SK-N-SH (cell line): ENCODE measurements around the gene STAB1. TPM values are rescaled to one million over a fixed set of nuclear protein-coding genes. Genes with fewer than 3 reads are reported as not detected.

Experiments
- CTCF ChIA-PET: fragments of 300-600, 350-600 bp; formaldehyde crosslinking; extraction: SDS; loops from one replicate; lab custom pipeline; 2021; lab: Yijun Ruan, JAX
- POLR2A ChIA-PET: fragments of 350-600 bp; sonication (Branson Sonifier 250); formaldehyde crosslinking; extraction: SDS; loops from one replicate; lab custom pipeline; 2020; ENCODE audit warnings: antibody characterized with exemption, inconsistent platforms; lab: Yijun Ruan, JAX
- DNase-seq: peaks from one replicate; pipeline ENCODE4 v3.0.0; 2012
- H2AFZ ChIP-seq: fragments of 200-600 bp; sonication (generic); 2 replicates; pipeline ENCODE4 v1.8.1; 2016; ENCODE audit warnings: antibody characterized with exemption, mild to moderate bottlenecking, low read depth
- H3F3A ChIP-seq: fragments of 200-600 bp; sonication (generic); replicated peaks from 2 replicates; pipeline ENCODE3; 2016; ENCODE audit warnings: antibody characterized with exemption, mild to moderate bottlenecking; ENCODE audit not compliant: insufficient read depth
- H3K27ac ChIP-seq, 2 experiments: fragments of 200-500 bp in 1 of 2; fragments of 200-600 bp in 1 of 2; sonication (Bioruptor generic) in 1 of 2; sonication (generic), shearing (Covaris generic) in 1 of 2; 2 replicates each; pipeline versions ENCODE4 v1.5.1 to v1.6.1; 2014 to 2016; ENCODE audit warnings: low read depth in 2 of 2, inconsistent platforms in 1 of 2, low read length in 1 of 2, mild to moderate bottlenecking in 1 of 2, mixed read lengths in 1 of 2
- H3K27me3 ChIP-seq: fragments of 200-600 bp; sonication (generic), shearing (Covaris generic); 2 replicates; pipeline ENCODE4 v1.6.1; 2016; ENCODE audit warnings: mixed run types; ENCODE audit not compliant: insufficient read depth
- H3K36me3 ChIP-seq, 2 experiments: fragments of 200-500 bp in 1 of 2; fragments of 200-600 bp in 1 of 2; sonication (Bioruptor generic) in 1 of 2; sonication (generic) in 1 of 2; replicated peaks in 1 of 2; 2 replicates each; pipeline versions ENCODE3 to v1.5.1; 2014 to 2016; ENCODE audit warnings: low read length in 1 of 2, mild to moderate bottlenecking in 1 of 2; ENCODE audit not compliant: insufficient read depth in 2 of 2, control insufficient read depth in 1 of 2
- H3K4me1 ChIP-seq, 2 experiments: fragments of 200-500 bp in 1 of 2; fragments of 200-600 bp in 1 of 2; sonication (Bioruptor generic) in 1 of 2; sonication (generic), shearing (Covaris generic) in 1 of 2; 2 replicates each; pipeline versions ENCODE4 v1.5.1 to v1.6.1; 2014 to 2016; ENCODE audit warnings: low read depth in 1 of 2, low read length in 1 of 2, mixed run types in 1 of 2; ENCODE audit not compliant: insufficient read depth in 2 of 2, control insufficient read depth in 1 of 2
- H3K4me2 ChIP-seq: fragments of 200-600 bp; sonication (generic), shearing (Covaris generic); 2 replicates; pipeline ENCODE4 v1.6.1; 2017; ENCODE audit warnings: mixed run types
- H3K4me3 ChIP-seq, 2 experiments: fragments of 200-500 bp in 1 of 2; fragments of 200-600 bp in 1 of 2; sonication (Bioruptor generic) in 1 of 2; sonication (generic), shearing (Covaris generic) in 1 of 2; 2 replicates each; pipeline versions ENCODE4 v1.5.1 to v1.8.1; 2014 to 2016; ENCODE audit warnings: low read depth in 2 of 2, inconsistent platforms in 1 of 2, low read length in 1 of 2, mild to moderate bottlenecking in 1 of 2, mixed read lengths in 1 of 2, moderate library complexity in 1 of 2
- H3K79me2 ChIP-seq: fragments of 200-600 bp; sonication (generic); 2 replicates; pipeline ENCODE4 v1.8.1; 2017; ENCODE audit warnings: mild to moderate bottlenecking; ENCODE audit not compliant: insufficient read depth
- H3K9ac ChIP-seq: fragments of 200-600 bp; sonication (generic); 2 replicates; pipeline ENCODE4 v1.6.1; 2017; ENCODE audit warnings: mixed run types
- H3K9me2 ChIP-seq: fragments of 200-600 bp; sonication (generic); 2 replicates; pipeline ENCODE4 v1.6.1; 2017; ENCODE audit warnings: mixed run types
- H3K9me3 ChIP-seq: fragments of 200-600 bp; sonication (generic); 2 replicates; pipeline ENCODE4 v1.6.1; 2017; ENCODE audit warnings: mixed run types, mild to moderate bottlenecking, moderate library complexity
- H4K20me1 ChIP-seq: fragments of 200-600 bp; sonication (generic); 2 replicates; pipeline ENCODE4 v1.6.1; 2017; ENCODE audit warnings: mild to moderate bottlenecking, mixed run types; ENCODE audit not compliant: insufficient read depth
- EP300 ChIP-seq, 2 experiments: IDR thresholded peaks; 2 replicates each; pipeline versions ENCODE4 v1.4.0 to v1.6.1; 2012; ENCODE audit warnings: borderline replicate concordance in 1 of 2, low read depth in 1 of 2, low read length in 1 of 2
- FOXM1 ChIP-seq: IDR thresholded peaks from 2 replicates; pipeline ENCODE4 v1.4.0; 2012; ENCODE audit warnings: low read depth, mild to moderate bottlenecking
- IRF3 ChIP-seq: fragments of 150-350 bp; IDR thresholded peaks from 2 replicates; pipeline ENCODE4 v1.6.1; 2016; ENCODE audit warnings: mild to moderate bottlenecking, low read depth, low read length
- MAX ChIP-seq: IDR thresholded peaks from 2 replicates; pipeline ENCODE4 v1.4.0; 2012; ENCODE audit warnings: low read depth
- RAD21 ChIP-seq: IDR thresholded peaks from 2 replicates; pipeline ENCODE4 v1.6.1; 2012; ENCODE audit warnings: mild to moderate bottlenecking, low read length
- RCOR1 ChIP-seq: fragments of 150-350 bp; IDR thresholded peaks from 2 replicates; pipeline ENCODE4 v1.6.1; 2017; ENCODE audit warnings: antibody characterized with exemption, low read length
- SMC3 ChIP-seq: IDR thresholded peaks from 2 replicates; pipeline ENCODE4 v1.6.1; 2012; ENCODE audit warnings: low read depth, low read length, improper control_type of control experiment
- TEAD4 ChIP-seq: IDR thresholded peaks from 2 replicates; pipeline ENCODE4 v1.4.0; 2012; ENCODE audit warnings: mild to moderate bottlenecking, borderline replicate concordance; ENCODE audit not compliant: insufficient read depth
- USF1 ChIP-seq: IDR thresholded peaks from 2 replicates; pipeline ENCODE4 v1.4.0; 2012; ENCODE audit warnings: low read depth, borderline replicate concordance
- USF2 ChIP-seq: fragments of 150-350 bp; IDR thresholded peaks from 2 replicates; pipeline ENCODE4 v1.6.1; 2017; ENCODE audit warnings: antibody characterized with exemption, low read length, low read depth, borderline replicate concordance
- ZBTB33 ChIP-seq: IDR thresholded peaks from 2 replicates; pipeline ENCODE4 v1.4.0; 2012; ENCODE audit warnings: low read depth, borderline replicate concordance
- WGBS: methylation state at CpG from one replicate; pipeline ENCODE4 v1.1.6; 2017; ENCODE audit warnings: low lambda C conversion rate; 5-methylcytosine and 5-hydroxymethylcytosine counted together
- polyA plus RNA-seq, 3 experiments: library from polyadenylated mRNA; depleted of rRNA; stranded (reverse); fragments of >200 nt; gene quantifications; 2 replicates each; pipeline ENCODE4 v1.2.3, GENCODE V29; 2012

STAB1 gene
- polyA plus RNA-seq, 1 of the 3 experiments (the other 2 are of a cell fraction): 0.05 TPM

GRCh38 chr3:52558436-52558835 is 63.3 kb downstream of the STAB1 start:
- Histone ChIP-seq H3F3A (peaks cover 7% of the 10 kb centered on the region), H3K9me2 (no peaks in the 10 kb centered on the region), H3K79me2 (no peaks in the 10 kb centered on the region), H3K9ac (no peak overlapping the region), H3K4me1 (peaks cover 7 to 8% of the 10 kb centered on the region in 2 experiments; a peak in 2 of 4 replicates), H2AFZ (no peak overlapping the region), H3K27ac (no peak overlapping the region), H3K4me2 (no peak overlapping the region), H3K27me3 (no peaks in the 10 kb centered on the region), H3K4me3 (no peak overlapping the region), H4K20me1 (0 out of 2 replicates have a peak, but pooled peaks cover 4% of the 10 kb centered on the region), H3K36me3 (peaks cover 73 to 78% of the 10 kb centered on the region in 2 experiments), H3K9me3 (no peaks in the 10 kb centered on the region)
- 95% methylated on average over 5 of the region's 5 CpGs for WGBS
- no peak for DNase-seq
- POLR2A ChIA-PET: no interaction called here
- TF ChIP-seq TEAD4 (no peak), USF1 (no peak), FOXM1 (no peak), ZBTB33 (no peak), RAD21 (no peak), RCOR1 (no peak), MAX (no peak), EP300 (IDR thresholded peaks at IDR 0.05; ENCODE audit: borderline replicate concordance in 1 of 2, low read depth in 1 of 2, low read length in 1 of 2) (no peak), IRF3 (no peak), SMC3 (no peak), USF2 (no peak)
- CTCF ChIA-PET: no interaction called here
